Muscle layer of duodenum (tissue), 2 donors: Measurements from ENCODE around the gene ANKHD1.
A peak's percentile ranks its signal among the peaks of the same experiment; 100 is the strongest.
"Not testable (repeated sequence)": the region's sequence is repeated elsewhere in the genome, so short reads cannot be mapped to it uniquely, and the experiment has no call there.

Source experiments
- H3K27ac ChIP-seq: one replicate; pipeline ENCODE4 v1.7.0; 2013; ENCODE audit warnings: mild to moderate bottlenecking, low read length
- H3K27me3 ChIP-seq: one replicate; pipeline ENCODE4 v1.7.0; 2013; ENCODE audit warnings: low read depth, mild to moderate bottlenecking, control low read depth, low read length
- H3K36me3 ChIP-seq, 2 donors: one replicate each; pipeline ENCODE4 v1.7.0; 2013; ENCODE audit warnings: low read length in 2 of 2, control low read depth in 1 of 2, mild to moderate bottlenecking in 1 of 2; ENCODE audit not compliant: insufficient read depth in 2 of 2, control insufficient read depth in 1 of 2
- H3K4me1 ChIP-seq, 2 donors: one replicate each; pipeline ENCODE4 v1.7.0; 2013; ENCODE audit warnings: low read length in 2 of 2, mild to moderate bottlenecking in 2 of 2, control low read depth in 1 of 2, moderate library complexity in 1 of 2; ENCODE audit not compliant: insufficient read depth in 2 of 2, control insufficient read depth in 1 of 2
- H3K4me3 ChIP-seq, 2 donors: one replicate each; pipeline ENCODE4 v1.7.0; 2013; ENCODE audit warnings: low read length in 2 of 2, low read depth in 1 of 2, mild to moderate bottlenecking in 1 of 2
- H3K9me3 ChIP-seq, 2 donors: one replicate each; pipeline ENCODE4 v1.7.0; 2013; ENCODE audit warnings: low read length in 2 of 2, control low read depth in 1 of 2, mild to moderate bottlenecking in 1 of 2; ENCODE audit not compliant: control insufficient read depth in 1 of 2
- donor health status: healthy.

The ANKHD1 gene

DNA sequence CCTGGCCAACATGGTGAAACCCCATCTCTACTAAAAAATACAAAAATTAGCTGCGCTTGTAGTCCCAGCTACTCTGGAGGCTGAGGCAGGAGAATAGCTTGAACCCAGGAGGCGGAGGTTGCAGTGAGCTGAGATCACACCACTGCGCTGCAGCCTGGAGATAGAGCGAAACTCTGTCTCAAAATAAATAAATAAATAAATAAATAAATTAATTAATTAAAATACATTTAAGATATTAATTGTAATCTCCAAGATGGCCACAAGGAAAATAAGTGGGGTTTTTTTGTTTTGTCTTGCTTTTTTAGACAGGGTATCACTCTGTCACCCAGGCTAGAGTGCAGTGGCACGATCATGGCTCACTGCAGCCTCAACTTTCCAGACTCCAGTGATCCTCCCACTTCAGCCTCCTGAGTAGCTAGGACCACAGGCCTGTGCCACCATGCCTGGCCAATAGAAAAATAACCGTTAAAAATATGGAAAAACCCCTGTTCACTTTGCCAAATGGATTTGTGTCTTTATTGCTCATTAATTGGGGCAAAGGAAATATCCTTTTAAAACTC, 177.6 kb downstream of the ANKHD1 start:
- not testable (repeated sequence) for H3K4me3 ChIP-seq, H3K4me1 ChIP-seq, H3K36me3 ChIP-seq, H3K27me3 ChIP-seq, H3K9me3 ChIP-seq, H3K27ac ChIP-seq

DNA sequence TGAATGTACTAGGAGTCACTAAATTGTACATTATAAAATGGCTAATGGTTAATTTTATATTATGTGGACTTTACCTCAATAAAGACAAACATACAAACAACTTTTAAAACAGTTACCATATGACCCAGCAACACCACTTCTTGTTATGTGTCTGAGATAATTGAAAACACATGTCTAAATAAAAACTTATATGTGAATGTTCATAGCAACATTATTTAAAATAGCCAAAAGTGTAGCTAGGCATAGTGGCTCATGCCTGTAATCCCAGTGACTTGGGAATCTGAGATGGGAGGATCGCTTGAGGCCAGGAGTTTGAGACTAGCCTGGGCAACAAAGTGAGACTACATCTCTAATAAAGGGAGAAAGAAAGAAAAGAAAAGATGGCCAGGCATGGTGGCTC, 185.9 kb downstream of the ANKHD1 start:
- H3K27ac ChIP-seq: no peak overlapping the region
- H3K4me1 ChIP-seq: no peaks in the 10 kb centered on the region
- no peaks in the 10 kb centered on the region for H3K27me3 ChIP-seq
- H3K36me3 ChIP-seq: no peaks in the 10 kb centered on the region
- H3K9me3 ChIP-seq: peaks cover 0 to 6% of the 10 kb centered on the region in 2 donors
- no peak overlapping the region for H3K4me3 ChIP-seq

DNA sequence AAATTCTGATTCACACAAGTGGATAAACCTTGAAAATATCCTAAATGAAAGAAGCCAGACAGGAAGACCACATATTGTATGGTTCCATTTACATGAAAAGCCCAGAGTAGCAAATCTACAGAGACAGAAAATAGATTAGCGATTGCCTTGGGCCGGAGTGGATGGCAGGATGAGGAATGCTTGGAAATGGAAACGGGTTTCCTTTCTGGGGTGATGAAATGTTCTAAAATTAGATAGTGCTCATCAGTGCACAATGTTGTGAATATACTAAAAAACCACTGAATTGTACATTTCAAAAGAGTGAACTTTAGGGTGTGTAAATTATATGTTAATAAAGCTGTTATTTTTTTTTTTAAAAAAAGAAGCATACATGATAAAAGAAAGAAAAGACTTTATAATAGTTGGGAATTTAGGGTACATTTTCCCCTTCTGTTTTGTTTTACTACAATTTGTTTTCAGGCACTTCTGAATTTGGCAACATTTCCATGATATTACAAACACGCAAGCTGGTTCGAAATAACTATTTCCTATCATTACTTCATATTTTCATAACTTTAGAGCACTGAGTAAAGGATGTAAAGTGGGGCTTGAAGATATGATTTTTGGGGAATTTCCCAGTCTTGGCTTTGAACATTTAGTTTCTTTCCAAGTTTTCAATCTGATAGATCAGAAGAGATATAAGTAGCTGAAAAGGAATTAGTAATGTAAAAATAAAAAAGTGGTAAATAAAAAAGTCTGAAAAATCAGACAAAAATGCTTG, 186.9 kb downstream of the ANKHD1 start:
- Histone ChIP-seq H3K4me3 (no peak overlapping the region), H3K27me3 (no peaks in the 10 kb centered on the region), H3K27ac (peak overlapping the region; percentile 43), H3K36me3 (no peaks in the 10 kb centered on the region), H3K9me3 (no peaks in the 10 kb centered on the region), H3K4me1 (no peaks in the 10 kb centered on the region)
